SH-SY5Y (cell line): Measurements from ENCODE around the gene BRD7.

Experiments used
- GATA2 ChIP-seq: IDR thresholded peaks from 2 replicates; pipeline ENCODE4 v1.6.1; 2011; ENCODE audit warnings: mild to moderate bottlenecking, low read depth, low read length
- GATA3 ChIP-seq: IDR thresholded peaks from 2 replicates; pipeline ENCODE4 v1.6.1; 2011; ENCODE audit warnings: low read depth, mild to moderate bottlenecking, low read length, moderate library complexity

- TF ChIP-seq GATA2 (no peak), GATA3 (no peak)
Observed at GRCh38 chr16:50399411-50399810, 30.6 kb upstream of the BRD7 start.
